HG02798 (cell line): ENCODE measurements around the gene SYT8.

Source experiments
- ATAC-seq: cut with Tn5 transposase; IDR thresholded peaks from one replicate; pipeline ENCODE4 v1.9.1; 2021; ENCODE audit warnings: mild to moderate bottlenecking; ENCODE audit not compliant: unreplicated experiment, poor library complexity

Gene SYT8

GRCh38 chr11:1817511-1817910 lies 17.3 kb upstream of the SYT8 start:
- no peak for ATAC-seq

DNA sequence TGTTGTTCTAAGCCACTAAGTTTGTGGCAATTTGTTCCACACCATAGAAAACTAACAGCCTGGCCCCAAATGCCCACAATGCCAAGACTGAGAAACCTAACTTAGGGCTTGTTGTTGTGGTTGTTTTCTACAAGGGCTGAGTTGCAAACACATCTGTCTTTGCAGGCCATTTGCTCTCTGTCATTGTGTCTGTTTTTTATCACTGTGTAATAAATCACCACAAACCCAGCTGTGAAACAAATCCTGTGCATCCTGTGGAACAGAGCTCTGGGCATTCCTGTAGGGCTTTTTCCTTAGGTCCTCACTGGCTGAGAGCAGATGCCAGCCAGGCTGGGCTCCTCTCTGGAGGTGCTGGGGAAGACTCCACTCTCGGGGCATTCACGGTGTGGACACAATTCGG lies 15.7 kb upstream of the SYT8 start:
- ATAC-seq = no peak

DNA sequence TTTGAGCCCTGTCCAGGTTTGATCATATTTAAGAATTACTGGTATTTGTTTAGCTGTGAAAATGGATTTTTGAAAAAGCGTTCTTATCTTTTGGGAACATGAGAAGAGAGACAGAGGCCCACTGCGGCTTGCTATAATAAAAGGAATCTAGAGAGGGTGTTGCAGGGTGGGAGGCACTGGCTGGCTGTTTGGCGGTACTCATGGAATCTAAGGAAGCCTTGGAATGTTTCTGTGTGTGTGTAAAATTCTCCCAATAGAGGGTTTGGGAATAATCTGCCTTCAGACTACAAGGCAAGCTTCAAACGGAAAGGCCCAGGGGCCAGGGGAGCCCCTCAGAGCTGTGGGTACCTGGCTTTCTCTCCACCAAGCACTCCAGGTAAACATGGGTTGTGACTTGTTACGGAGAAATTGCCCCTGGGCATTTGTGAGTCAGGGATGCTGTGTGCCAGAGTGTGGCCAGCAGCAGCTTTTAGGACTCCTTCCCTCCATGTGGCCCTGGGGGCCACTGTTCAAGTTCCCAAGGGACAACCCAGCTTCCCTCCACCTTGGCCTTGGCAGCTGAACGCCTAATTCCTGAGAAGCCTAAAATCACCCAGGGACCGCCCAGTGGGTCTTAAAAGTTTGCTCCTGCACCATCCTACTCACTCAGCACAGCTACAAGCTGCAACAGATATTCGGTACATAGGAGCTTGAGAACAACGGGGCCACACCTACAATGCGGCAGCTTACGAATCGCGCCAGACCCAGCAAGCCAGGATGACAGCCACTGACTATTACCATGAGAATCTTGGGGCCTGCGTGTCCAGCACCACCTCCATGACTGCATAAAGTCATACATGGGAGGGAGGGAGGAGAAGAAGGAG lies 14.1 kb upstream of the SYT8 start:
- ATAC-seq = no peak

DNA sequence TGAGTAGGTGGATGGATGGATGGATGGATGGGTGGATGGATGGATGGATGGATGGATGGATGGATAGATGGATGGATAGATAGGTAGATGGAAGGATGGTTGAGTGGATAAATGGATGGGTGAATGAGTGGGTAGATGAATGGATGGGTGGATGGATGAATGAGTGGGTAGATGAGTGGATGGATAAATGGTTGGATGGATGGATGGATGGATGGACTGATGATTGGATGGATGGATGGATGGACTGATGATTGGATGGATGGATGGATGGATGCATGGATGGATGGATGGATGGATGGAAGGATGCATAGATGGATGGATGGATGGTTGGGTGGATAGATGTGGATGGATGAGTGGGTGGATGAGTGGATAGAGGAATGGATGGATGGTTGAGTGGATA lies 13.2 kb upstream of the SYT8 start:
- no peak for ATAC-seq

DNA sequence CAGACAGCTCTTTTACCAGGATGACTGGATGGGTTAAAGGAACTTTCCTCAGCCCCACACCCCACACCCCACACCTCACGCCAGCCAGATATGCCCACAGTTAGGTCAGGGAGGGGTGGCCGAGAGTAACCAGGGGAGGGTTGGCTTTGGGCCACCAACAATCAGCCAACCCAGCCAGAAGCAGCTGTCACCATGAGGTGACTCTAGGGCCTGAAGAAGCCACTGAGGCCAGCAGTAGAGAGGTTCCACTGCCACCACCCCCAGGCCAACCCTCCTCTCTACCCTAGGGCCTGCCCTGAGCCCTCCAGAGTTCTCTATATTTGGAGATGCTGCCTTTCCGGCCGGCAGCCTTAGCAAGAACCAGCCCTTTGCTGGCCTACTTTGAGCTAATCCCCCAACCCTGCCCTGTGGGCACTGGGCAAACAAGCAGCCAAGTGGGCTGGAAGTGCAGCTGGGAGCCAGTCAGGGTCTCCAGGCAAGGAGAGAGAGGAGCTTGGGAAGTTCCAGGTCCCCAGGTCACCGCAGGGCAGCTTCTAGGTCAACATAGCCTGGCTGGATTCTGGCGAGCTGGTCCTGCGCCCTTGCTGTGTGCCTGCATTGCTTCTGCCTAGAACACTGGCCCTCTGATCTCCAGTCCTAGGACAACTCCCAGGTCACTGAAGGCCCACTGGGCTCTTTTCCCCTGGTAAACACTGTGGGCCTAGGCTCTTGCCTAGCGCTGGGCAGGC lies 12.0 kb upstream of the SYT8 start:
- no peak for ATAC-seq

- ATAC-seq = no peak
Measured at GRCh38 chr11:1823376-1824220, 11.2 kb upstream of the SYT8 start.

DNA sequence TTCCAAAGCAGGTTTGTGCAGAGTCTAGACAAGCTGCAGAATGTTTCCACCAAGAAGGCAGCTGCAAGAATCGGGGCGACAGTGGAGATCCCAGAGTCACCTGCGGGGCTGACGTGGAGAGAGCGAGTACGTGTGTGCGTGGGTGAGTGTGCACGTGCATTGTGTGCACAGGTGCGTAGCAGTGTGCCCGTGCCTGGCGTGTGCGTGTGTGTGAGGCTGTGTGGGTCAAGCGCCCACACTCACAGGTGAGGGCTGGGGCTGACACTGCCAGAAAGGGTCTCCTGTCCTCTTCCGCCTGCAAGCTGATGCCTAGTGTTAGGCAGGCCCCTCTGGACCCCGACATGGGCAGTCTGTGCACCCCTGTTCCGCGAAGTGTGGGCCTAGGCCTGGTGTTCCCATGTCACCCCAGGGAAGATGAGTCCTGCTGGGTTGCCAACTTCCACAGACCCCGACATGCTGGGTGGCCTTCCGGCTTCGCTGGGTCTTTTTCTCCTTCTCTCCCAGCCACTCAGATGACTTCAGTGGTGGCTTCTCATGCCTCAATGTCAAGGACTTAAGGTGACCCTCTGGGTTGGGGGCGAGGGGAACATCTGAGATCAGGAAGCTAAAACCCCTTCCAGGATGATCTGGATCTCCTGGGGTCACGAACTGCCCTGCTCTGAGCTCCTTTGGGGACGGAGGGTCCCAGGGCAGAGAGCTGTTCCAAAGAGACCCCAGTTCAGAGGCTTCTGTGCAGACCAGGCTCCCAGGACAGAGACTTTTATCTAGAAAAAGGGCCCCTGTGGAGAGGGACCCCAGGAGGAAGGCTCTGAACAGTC lies 10.4 kb upstream of the SYT8 start:
- ATAC-seq = no peak

GRCh38 chr11:1825039-1825740 lies 9.6 kb upstream of the SYT8 start:
- ATAC-seq = no peak

- ATAC-seq = no peak
Measured at GRCh38 chr11:1825785-1826451, 8.9 kb upstream of the SYT8 start.

GRCh38 chr11:1826552-1827094 lies 8.2 kb upstream of the SYT8 start:
- no peak for ATAC-seq

DNA sequence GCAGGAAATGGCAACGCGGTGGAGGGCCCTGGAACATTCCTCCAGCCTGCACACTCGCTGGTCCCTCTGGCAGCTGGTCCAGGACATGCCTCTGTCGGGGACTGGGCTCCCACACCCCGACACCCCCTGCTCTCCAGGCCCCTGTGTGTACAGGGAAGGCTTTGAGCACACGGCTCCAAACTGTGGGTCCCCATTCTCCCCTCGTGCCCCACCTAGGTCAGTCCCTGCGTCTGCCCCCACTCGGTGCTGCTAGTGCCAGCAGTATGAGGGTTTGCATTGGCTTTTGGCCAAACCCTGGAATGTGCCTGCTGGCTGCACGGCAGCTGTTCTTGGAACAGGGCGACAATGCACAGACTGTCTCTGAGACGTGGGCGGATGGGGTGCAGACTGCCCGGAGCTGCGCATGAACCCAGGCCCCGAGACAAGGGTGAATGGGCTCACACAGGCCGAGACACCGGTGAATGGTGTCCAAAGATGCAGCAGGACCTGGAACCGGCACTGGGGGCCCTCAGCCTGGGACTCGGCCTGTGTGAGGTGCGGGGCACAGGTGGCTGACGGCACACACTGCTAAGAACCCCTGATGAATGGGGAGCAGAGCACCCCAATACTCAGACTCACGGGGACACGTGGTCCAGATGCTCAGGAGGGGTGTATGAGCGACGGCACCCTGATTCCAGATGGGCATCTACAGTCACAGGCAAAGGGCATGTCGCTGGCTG lies 7.5 kb upstream of the SYT8 start:
- no peak for ATAC-seq

DNA sequence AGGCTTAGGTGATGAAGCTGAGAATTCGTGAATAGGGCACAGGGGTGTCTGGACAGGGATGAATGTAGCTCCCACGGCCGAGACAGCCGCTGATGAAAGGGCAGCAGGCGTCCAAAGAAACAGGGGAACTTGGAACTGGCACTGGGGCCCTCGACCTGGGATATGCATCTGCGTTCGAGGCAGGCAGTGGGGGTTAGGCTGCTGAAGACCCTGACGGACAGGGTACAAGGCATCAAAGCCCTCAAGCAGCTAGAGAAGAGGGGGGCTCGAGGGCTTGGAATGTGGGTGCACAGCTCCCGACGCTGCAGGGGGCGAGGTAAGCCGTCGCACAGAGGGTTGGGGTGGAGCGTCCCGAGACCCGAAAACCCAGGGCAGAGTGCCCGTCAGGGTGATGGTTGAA lies 6.9 kb upstream of the SYT8 start:
- ATAC-seq = no peak

- ATAC-seq = no peak
Measured at GRCh38 chr11:1828542-1828941, 6.2 kb upstream of the SYT8 start.

DNA sequence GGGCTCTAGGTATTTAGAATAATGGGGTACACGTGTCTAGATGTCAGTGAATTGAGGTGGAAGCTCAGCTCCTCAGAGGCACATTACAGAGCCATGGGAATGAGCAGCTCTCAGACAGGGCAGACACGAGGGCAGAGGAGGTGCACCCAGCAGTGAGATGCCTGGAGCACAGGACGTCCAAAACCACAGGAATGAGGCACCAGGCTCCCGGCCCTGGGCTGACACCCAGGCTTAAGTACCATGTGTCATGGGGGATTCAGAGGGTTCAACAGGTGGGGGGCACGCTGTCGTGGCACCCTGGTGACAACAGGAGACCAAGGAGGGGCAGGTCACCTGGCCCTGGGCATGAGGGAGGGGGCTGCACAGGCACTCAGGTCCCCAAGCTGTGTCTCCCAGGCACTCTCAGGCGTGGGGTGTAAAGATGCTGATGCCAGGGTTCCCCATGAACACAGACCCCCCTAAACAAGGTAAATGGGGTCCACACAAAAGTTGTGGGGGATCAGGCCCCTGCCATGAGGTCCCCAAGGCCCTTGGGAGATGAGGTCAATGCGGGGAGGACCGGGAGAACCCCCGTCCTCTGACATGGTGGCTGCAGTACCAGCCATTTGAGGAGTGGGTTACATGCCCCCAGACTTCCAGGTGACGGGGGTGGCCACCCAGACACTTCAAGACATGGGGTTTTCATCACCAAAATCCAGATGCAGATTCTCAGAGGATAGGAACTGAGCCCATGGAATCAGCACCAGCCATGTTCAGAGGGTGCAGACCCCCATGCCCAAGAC lies 5.6 kb upstream of the SYT8 start:
- no peak for ATAC-seq

DNA sequence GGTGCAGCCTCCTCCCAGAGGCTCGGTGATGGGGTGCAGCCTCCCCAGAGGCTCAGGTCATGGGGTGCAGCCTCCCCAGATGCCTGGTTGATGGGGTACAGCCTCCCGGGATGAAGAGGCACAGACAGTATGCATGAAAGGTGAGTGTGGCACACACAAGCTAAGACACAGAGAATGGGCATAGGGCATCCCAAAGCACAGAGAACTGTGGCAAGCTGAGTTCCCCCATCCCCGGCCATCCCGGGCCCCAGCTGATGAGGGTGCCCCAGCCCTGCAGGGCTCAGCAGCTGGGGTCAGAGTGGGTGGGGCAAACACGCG lies 4.8 kb upstream of the SYT8 start:
- ATAC-seq = no peak

GRCh38 chr11:1830322-1831223 lies 4.2 kb upstream of the SYT8 start:
- no peak for ATAC-seq
